ENCODE measurements around the gene SLC15A4.
"Not testable (repeated sequence)": the region's sequence is repeated elsewhere in the genome, so short reads cannot be mapped to it uniquely, and the experiment has no call there.

The SLC15A4 gene

GRCh38 chr12:128814411-128815261, 9.1 kb downstream of the SLC15A4 start:
- DNase-seq (ENCODE audit: extremely low read depth in 1 of 2, low read depth in 1 of 2): no peak

GRCh38 chr12:128813883-128814282, 9.9 kb downstream of the SLC15A4 start:
- no peak for DNase-seq (ENCODE audit: extremely low read depth in 1 of 2, low read depth in 1 of 2)

- no peak for DNase-seq (ENCODE audit: extremely low read depth in 1 of 2, low read depth in 1 of 2)
Observed at GRCh38 chr12:128813392-128813791, 10.4 kb downstream of the SLC15A4 start.

GRCh38 chr12:128811806-128812205, 12.0 kb downstream of the SLC15A4 start:
- no peak for DNase-seq (ENCODE audit: extremely low read depth in 1 of 2, low read depth in 1 of 2)

GRCh38 chr12:128810182-128811127, 13.3 kb downstream of the SLC15A4 start:
- DNase-seq (ENCODE audit: extremely low read depth in 1 of 2, low read depth in 1 of 2): no peak

GRCh38 chr12:128808651-128809050, 15.1 kb downstream of the SLC15A4 start:
- no peak for DNase-seq (ENCODE audit: extremely low read depth in 1 of 2, low read depth in 1 of 2)

- DNase-seq (ENCODE audit: extremely low read depth in 1 of 2, low read depth in 1 of 2): no peak
Observed at GRCh38 chr12:128807161-128807724, 16.5 kb downstream of the SLC15A4 start.

GRCh38 chr12:128806573-128806972, 17.2 kb downstream of the SLC15A4 start:
- DNase-seq (ENCODE audit: extremely low read depth in 1 of 2, low read depth in 1 of 2): no peak

GRCh38 chr12:128805406-128805805, 18.4 kb downstream of the SLC15A4 start:
- DNase-seq (ENCODE audit: extremely low read depth in 1 of 2, low read depth in 1 of 2): not testable (repeated sequence)

- DNase-seq (ENCODE audit: extremely low read depth in 1 of 2, low read depth in 1 of 2): no peak
Observed at GRCh38 chr12:128804762-128805161, 19.0 kb downstream of the SLC15A4 start.

GRCh38 chr12:128803788-128804187, 20.0 kb downstream of the SLC15A4 start:
- DNase-seq (ENCODE audit: extremely low read depth in 1 of 2, low read depth in 1 of 2): no peak

GRCh38 chr12:128802756-128803155, 21.0 kb downstream of the SLC15A4 start:
- no peak for DNase-seq (ENCODE audit: extremely low read depth in 1 of 2, low read depth in 1 of 2)

GRCh38 chr12:128801879-128802391, 21.8 kb downstream of the SLC15A4 start:
- no peak for DNase-seq (ENCODE audit: extremely low read depth in 1 of 2, low read depth in 1 of 2)

GRCh38 chr12:128800606-128801005, 23.2 kb downstream of the SLC15A4 start:
- DNase-seq (ENCODE audit: extremely low read depth in 1 of 2, low read depth in 1 of 2): no peak

- DNase-seq (ENCODE audit: extremely low read depth in 1 of 2, low read depth in 1 of 2): no peak
Observed at GRCh38 chr12:128798571-128799341, 25.0 kb downstream of the SLC15A4 start.

GRCh38 chr12:128797119-128798118, 26.3 kb downstream of the SLC15A4 start:
- no peak for DNase-seq (ENCODE audit: extremely low read depth in 1 of 2, low read depth in 1 of 2)

- no peak for DNase-seq (ENCODE audit: extremely low read depth in 1 of 2, low read depth in 1 of 2)
Observed at GRCh38 chr12:128796439-128797118, 27.2 kb downstream of the SLC15A4 start.

- DNase-seq (ENCODE audit: extremely low read depth in 1 of 2, low read depth in 1 of 2): no peak
Observed at GRCh38 chr12:128795530-128796361, 28.0 kb downstream of the SLC15A4 start.
